Measurements from ENCODE around the gene WDR1. TPM values are rescaled to one million over a fixed set of nuclear protein-coding genes. Genes with fewer than 3 reads are reported as not detected.

The WDR1 gene, protein sequence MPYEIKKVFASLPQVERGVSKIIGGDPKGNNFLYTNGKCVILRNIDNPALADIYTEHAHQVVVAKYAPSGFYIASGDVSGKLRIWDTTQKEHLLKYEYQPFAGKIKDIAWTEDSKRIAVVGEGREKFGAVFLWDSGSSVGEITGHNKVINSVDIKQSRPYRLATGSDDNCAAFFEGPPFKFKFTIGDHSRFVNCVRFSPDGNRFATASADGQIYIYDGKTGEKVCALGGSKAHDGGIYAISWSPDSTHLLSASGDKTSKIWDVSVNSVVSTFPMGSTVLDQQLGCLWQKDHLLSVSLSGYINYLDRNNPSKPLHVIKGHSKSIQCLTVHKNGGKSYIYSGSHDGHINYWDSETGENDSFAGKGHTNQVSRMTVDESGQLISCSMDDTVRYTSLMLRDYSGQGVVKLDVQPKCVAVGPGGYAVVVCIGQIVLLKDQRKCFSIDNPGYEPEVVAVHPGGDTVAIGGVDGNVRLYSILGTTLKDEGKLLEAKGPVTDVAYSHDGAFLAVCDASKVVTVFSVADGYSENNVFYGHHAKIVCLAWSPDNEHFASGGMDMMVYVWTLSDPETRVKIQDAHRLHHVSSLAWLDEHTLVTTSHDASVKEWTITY
- 100 to 1,000 TPM; 145 to 198 (median 169) TPM for polyA plus RNA-seq (ENCODE audit: insufficient read length in 10 of 10)
- long read RNA-seq, donor 1, transcript WDR1-204 (15 exons, 3,054 nt): major isoform, 23 of 59 reads
- long read RNA-seq, donor 1, transcript WDR1-213 (2 exons, 559 nt): minor isoform, 5 of 59 reads
- long read RNA-seq, donor 1, partial matches to known transcripts: 31 of 59 reads
- long read RNA-seq, donor 1, other reads (novel, unspliced or antisense): 0 of 59 reads
- long read RNA-seq, donor 2, transcript WDR1-204 (15 exons, 3,054 nt): major isoform, 31 of 41 reads
- long read RNA-seq, donor 2, partial matches to known transcripts: 7 of 41 reads
- long read RNA-seq, donor 2, other reads (novel, unspliced or antisense): 0 of 41 reads
- long read RNA-seq, donor 3: 0 reads
- long read RNA-seq, donor 4, transcript WDR1-204 (15 exons, 3,054 nt): major isoform, 7 of 15 reads
- long read RNA-seq, donor 4, partial matches to known transcripts: 8 of 15 reads
- long read RNA-seq, donor 4, other reads (novel, unspliced or antisense): 0 of 15 reads
- long read RNA-seq, donor 5, transcript WDR1-204 (15 exons, 3,054 nt): major isoform, 27 of 68 reads
- long read RNA-seq, donor 5, transcript WDR1-213 (2 exons, 559 nt): minor isoform, 10 of 68 reads
- long read RNA-seq, donor 5, partial matches to known transcripts: 30 of 68 reads
- long read RNA-seq, donor 5, other reads (novel, unspliced or antisense): 0 of 68 reads
- long read RNA-seq, donor 6, transcript WDR1-204 (15 exons, 3,054 nt): major isoform, 31 of 41 reads
- long read RNA-seq, donor 6, partial matches to known transcripts: 5 of 41 reads
- long read RNA-seq, donor 6, other reads (novel, unspliced or antisense): 0 of 41 reads
- long read RNA-seq, donor 7, transcript WDR1-204 (15 exons, 3,054 nt): major isoform, 13 of 15 reads
- long read RNA-seq, donor 7, partial matches to known transcripts: 0 of 15 reads
- long read RNA-seq, donor 7, other reads (novel, unspliced or antisense): 0 of 15 reads
- long read RNA-seq, donor 8, transcript WDR1-204 (15 exons, 3,054 nt): major isoform, 14 of 25 reads
- long read RNA-seq, donor 8, partial matches to known transcripts: 7 of 25 reads
- long read RNA-seq, donor 8, other reads (novel, unspliced or antisense): 0 of 25 reads
- long read RNA-seq, donor 9, partial matches to known transcripts: 0 of 4 reads
- long read RNA-seq, donor 9, other reads (novel, unspliced or antisense): 0 of 4 reads

DNA sequence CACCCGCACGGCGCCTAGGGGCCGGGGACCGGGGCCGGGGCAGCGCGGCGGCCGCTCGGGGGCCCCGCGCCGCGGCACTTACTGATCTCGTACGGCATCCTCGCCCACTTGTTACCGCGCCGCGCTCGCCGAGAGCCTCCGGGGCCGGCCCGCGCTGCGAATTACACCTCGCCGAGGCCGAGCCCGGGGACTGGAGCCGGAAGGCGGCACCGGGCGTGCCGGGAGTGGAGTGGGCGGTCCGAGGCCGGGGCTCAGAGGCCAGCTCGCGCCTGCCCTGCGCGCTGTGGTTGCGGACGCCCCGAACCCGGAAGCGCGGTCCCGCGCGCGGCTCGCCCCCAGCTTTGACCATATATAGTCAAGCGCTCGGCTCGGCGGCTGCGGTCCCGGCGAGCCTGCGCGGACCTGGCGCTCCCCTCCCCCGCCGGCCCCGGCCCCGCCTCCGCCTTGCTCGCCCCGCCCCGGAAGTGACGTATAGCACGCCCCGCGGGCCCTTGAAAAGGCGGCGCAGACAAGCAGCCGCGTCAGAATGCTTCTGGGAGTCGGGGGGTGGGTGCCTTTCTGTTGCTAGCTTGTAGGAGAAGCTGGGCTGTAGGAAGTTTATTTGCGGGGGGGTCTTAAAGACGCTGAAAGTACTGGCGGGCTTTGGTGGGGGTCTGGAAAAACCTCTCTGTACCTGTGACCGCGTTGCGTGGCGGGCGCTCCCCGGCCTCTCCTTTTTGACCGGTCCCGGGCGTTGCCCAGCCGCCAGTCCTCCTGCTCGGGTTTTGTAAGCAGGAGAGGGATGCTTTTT lies at the start of gene WDR1:
TSS of gene WDR1 (minus strand) at position 231 of the 790 bp plus-strand sequence. CDS start at position 98, 133 bp downstream.
- peak; percentile 96 to 99 (median 98) for DNase-seq

DNA sequence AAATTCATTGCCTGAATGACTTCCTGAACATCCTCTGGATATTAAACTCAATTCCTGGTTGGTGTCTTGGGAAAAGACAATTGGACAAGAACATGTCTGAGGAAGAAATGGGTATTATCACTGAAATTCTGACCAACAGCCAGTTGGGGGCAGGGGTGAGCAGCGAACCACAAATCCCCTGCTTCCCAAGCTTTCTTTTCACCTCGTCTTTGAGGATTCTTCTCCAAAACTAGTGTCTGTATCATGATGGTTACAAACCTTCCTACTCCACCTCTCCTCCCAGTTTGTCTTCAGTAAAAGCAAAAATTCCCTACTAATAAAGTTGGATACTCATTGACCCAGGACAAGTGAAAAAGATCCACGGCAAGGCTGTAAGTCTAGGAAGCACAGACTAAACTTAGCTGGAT lies 48.3 kb upstream of the WDR1 start:
- peak in 1 of 3 donors; percentile 33 for DNase-seq

DNA sequence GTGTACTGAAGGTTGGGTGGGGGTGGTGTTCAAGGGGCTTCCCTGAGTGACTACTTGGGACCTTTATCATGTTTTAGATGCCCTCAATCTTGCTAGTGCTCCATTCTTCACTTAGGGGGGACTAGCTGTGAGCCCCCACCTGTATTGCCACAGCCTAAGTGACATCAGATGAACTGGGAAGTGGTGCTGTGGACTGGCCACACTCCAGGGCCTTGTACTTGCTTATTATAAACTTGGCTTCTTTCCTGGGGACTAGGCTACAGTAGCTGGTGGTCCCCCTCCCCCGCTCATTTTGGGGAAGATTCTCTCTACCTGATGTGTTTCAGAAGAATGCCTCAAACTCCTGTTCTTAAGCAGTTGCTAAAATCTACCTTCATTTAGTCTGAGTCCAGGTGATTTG lies 46.7 kb upstream of the WDR1 start:
- DNase-seq: no peak

DNA sequence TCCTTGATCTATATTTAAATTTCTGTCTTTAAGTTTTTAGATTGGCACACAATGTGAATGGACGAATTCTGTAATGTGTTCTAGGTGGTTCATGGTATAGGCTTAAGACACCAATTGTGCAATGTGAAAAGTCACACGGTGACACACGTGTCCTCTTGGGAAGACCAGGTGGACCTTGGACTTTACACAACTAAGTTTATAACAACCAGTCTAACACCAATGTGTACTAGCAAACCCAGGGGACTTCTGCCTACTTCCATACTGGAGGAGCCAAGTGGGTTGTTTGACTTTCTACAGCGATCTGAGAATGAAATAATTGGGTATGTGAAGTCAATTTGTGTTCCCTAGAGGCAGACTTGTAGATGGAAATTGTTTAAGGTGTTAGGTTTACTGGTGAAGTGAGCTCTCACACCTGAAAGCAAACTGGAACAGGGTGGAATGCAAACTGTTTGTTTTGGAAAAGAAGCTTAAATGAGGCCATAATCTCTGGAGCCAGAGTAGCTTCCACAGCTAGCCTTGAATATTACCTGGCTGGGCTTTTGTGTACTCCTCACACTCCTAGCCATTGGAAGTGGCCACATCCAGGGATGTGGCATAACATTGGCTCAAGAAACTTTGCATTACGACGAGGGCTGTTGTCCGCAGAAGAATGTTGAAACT lies 45.9 kb upstream of the WDR1 start:
- DNase-seq: no peak

DNA sequence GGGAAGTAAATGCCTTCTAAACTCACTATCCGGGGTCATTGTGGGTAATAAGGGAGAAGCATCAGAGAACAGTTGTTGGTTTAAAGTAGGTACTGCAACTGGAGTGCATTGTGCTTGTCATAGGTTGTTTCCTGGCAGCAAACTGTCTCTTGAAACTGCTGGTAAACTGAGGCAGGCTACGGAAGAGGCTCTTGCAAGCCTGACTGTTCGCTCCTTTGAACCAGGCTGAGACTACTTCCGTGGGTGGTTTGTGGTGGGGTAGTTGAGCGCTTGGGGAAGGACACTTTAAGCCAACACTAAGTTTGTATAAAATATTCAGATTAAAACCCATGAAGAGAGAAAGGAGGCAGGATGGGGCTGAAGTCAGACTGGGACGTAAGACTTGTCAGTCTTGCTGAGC lies 45.2 kb upstream of the WDR1 start:
- no peak for DNase-seq

DNA sequence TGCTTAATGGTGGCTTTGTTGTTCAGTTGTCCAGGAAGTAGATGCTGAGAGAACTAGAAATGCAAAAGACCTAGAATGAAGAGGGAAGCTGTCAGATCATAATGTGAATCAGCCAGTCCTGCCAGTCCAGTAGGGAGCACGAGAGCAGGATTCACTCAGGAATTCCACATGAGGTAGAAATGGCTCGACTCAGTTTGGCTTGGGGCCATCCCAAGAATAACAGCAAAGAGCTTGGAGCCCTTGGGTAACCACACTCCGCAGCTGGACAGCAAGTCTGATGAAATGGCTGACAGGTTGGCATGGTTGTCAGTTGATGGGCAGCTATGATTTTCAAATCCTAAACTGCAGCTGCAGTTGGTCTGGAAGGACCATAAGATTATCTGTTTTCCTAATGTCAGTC lies 44.5 kb upstream of the WDR1 start:
- DNase-seq: no peak

DNA sequence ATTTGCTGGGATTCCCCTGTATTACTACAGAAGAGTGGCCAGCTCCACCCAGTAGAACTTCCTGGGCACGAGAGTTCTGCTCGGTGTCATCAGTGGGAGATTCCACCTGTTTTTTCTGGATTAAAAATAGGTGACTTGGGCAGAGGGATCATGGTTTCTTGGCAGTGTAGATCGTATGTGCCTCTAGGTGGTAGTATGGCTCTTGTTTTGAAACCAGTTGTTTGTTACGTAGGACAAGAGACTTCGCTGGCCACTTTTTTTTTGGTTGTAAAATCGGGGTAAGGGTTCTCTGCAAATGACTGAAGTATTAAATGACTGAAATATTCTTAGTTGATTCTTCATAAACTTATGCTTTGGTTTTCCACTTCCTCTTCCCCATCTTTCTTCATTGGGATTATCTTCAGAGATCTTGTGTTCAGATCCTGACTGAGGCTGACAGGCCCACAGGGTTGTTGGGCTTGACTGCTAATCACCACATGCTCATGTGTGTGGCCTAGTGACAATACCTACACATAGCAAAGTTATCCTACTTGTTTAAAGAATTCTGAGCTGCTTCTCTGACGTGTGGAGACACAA lies 43.8 kb upstream of the WDR1 start:
- DNase-seq: peak in 1 of 3 donors; percentile 7

DNA sequence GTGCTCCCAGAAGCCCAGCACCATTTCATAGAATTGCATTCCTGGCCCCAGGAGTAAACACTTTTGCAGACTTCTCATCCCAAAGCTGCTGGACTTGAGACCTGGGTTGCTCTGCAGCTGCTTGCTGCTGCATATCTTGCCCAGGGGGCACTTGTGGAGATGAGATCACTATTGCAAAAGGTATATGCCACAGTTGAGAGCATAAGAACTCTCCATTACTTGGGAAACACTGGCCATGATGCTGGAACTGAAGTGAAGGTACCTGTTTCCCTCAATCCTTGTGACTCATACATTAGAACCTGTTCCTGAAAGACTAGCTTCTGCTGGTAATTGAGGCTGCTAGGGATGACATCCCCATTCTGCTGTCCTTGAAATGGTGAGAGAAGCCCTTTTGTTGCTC lies 43.1 kb upstream of the WDR1 start:
- DNase-seq: no peak

DNA sequence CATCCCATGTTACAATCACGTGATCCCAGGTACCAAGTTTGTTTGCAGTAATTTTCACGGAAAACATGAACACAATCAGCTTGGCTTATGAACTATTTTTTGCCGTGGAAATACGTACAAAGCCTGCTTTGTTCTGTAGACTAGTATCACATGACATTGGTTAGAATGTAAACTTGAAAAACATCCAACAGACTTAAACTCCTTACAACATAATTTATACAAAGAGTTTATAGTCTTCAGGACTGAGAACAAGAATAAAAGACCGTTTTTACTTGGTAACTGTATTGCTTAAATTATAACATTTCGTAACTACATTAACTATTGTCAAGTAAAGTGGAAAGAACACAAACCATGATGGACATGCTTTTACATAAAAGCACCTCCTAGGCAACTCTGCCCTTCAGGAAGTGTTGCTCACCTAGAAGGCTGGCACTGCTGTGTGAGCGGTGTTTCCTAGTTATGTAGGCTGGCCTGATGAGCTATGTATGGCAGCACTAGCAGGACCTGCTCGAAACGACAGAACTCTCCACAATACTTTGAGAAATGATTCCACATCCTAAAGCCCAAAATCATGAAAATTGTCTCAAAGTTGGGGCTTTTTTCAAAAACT lies 41.8 kb upstream of the WDR1 start:
- DNase-seq: peak in 1 of 3 donors; percentile 7

DNA sequence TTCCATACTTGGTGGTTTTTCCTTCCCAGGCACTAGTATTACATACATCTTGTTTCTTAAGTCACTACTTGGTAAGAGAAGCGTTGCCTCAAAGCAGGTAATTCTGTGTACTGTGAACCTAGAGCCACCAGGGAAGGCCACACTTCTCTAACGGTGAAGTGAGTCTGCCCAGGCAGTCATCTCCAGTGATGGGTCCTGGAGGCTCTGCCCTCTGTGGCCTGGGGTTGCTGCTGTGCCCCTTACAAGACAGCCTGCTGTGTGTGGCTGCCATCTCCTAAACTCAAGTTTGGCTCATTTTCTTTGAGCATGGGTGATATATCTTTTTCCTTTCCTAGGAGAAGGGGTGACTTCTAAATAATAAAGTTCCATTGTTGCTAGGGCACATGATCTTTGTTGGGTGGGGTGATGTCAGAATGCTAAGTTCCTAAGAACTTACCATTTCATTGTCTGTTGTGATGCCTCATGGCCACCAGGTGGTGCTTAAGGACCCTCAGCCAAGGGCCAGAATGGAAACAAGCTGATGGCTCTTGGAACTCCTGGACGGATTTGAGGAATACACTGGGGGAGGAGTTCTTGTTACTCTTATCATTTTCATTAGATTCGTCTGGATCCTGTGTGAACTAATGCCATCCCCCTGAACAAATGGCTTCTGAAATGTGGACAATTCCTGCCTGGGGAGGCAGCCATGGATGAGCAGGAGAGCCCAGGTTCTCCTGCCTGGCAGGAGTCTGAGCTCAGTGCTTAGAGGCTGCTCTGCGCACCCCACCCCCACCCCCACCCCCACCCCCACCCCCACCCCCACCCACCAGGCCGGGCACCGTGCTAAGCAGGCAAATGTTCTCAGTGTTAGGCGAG lies 41.1 kb upstream of the WDR1 start:
- DNase-seq: peak; percentile 56 to 78 (median 65)

DNA sequence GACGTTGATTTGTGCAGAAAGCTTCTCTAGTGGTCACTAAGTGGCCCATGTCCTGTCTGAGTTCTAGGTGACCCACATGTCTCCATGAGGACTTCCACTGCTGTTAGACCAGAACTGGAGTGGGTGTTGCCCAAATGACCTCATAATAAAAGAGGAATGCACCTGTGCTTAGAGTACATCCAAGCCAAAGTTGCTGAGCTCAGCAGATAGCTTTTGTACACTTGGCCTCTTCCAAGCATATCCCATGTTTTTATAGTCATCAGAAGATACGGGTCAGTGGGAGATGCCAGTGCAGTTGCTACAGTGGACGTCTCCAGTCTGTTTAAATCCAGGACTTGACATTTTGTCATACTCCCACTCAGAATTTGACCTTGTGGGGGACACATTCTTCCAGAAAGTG lies 37.6 kb upstream of the WDR1 start:
- no peak for DNase-seq

DNA sequence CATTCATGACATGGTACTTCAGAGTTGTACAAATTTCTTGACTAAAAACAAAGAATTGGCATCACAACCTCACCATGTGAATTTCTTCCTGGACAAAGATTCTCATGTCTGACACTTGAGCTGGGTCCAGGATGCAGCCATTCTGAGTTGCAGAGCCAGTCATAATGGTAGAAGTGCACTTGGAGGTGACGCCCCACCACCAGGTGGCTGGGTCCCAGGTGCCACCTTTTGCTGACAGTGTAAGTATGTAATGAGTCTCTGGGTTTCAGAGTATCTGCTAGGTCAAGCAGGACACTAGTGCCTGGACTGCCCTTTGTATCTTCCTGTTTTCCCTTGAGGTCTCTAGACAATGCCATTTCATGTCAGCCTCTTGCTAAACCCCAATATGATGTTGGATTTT lies 36.6 kb upstream of the WDR1 start:
- DNase-seq: no peak

DNA sequence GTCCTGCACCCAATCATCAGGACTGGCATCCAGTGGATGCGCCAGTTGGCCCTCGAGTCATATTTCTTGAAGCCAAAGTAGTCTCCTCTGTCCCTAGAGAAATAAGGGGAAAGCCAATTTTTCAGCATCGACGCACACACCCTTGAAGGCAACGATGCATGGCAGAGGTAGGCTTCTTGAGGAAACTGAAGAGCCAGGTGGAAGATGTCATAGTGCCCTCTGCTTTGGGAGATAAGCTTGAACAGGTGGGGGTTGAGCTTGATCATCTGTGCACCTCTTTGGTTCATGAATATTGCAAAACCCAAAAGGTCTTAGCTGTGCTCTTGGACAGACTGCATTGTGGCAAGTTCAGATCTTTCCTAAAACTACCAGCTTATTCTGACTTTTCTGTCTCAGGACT lies 34.6 kb upstream of the WDR1 start:
- DNase-seq: no peak

DNA sequence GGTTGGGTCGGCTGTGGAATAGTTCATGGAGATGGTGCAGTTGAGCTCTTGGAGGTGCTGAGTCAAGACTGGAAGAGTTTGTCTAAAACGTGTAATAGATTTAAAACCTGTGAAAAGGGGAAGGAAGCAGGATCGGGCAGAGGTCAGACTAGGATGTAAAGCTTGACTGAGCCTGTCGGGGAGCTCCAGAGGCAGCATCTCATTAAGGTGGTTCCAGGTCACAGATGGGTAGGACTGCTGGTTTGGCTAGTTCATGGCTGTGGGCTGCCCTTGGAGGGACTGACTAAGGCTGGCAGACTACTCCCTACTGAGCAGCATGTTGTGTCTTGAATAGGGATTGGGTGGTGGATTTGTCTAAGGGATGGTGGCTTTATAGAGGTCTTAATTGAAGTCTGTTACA lies 28.4 kb upstream of the WDR1 start:
- no peak for DNase-seq

DNA sequence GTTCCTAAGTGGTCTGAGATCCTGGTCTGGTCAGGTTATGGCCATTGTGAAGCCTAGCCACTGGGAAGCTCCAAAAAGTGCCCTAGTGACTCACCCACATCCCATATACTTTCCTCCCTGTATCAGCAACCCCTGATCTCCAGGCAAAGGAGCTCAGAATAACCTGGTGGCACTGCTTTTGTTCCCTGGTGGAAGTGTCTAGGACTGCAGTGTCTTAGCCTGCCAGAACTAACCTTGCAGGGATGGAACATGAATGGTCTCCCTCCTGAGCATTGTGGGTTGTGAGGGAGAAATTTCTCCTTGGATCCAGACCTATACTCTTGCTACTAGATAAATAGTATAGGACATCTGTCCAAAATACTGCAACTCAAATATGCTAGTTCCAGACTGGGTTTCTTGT lies 27.9 kb upstream of the WDR1 start:
- DNase-seq: no peak

DNA sequence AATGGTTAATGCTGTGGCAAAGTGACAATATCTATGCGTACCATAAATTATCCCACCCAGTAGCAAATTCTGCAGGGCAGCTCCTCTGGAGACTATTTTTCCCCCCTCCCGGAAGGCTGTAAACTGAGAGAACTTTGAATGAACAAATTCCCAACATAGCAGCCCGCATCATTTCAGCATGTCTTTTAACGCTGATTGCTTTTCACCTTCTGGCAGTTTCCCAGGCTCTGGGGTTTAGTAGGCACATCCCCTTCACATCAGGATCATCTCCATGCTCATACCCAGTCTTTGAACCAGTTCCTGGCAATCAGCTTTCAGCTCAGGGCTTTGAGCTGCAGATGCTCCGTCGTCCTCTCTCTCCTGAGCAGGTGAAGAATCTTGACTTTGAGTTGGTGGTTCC lies 26.6 kb upstream of the WDR1 start:
- no peak for DNase-seq

All from muscle of back (tissue), 13 donors.